ENCODE results near the gene CDKN2AIP. TPM values are rescaled to one million over a fixed set of nuclear protein-coding genes. Genes with fewer than 3 reads are reported as not detected.

The CDKN2AIP gene
- total and polyA plus RNA-seq, 4 donors, result 7.2 to 15.1 (median 11.0) TPM

DNA sequence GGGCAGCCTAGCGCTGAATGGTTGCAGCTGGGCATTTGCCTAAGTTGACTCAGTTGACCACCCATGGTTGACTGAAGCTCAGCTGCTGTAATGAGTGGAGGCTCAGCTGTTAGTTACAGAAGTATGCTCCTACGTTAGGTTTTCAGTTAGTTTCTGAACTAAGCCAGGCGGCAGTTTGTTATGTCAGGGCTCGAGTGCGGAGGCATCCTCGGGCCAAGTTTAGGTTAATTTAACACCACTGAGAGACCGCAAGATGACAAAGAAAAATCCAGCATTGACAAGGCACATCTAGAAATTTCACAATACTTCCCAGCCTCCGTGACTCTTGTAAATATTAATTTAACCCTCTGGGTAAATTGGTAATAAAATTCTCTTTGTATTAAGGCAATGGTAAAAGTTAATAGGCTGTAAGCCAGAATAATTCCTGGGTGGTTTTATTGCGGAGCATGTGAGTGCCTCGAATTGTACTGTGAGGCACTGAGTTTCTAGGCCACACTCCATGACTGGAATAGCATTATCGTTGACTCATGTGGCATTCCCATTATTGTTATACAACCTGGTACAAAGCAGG lies 33.1 kb upstream of the CDKN2AIP start:
- H3K36me3 ChIP-seq (ENCODE audit: control insufficient read depth in 4 of 4, insufficient read depth in 3 of 4, low read depth in 1 of 4, low read length in 3 of 4), result no peaks in the 10 kb centered on the region
- H3K27me3 ChIP-seq (ENCODE audit: control insufficient read depth in 4 of 4, insufficient read depth in 4 of 4, low read length in 3 of 4), result no peaks in the 10 kb centered on the region
- H3K9me3 ChIP-seq (ENCODE audit: control insufficient read depth in 4 of 4, low read length in 3 of 4), result no peaks in the 10 kb centered on the region
- no peak overlapping the region for H3K4me3 ChIP-seq (ENCODE audit: low read depth in 1 of 3, low read length in 3 of 3)
- no peak overlapping the region for H3K9ac ChIP-seq (ENCODE audit: low read depth in 1 of 2, low read length in 2 of 2)
- no peak for DNase-seq (ENCODE audit: low spot score)
- WGBS, result 67% methylated on average over 11 of the region's 11 CpGs
- peaks cover 0 to 5% (median 2%) of the 10 kb centered on the region in 4 donors for H3K4me1 ChIP-seq (ENCODE audit: control insufficient read depth in 4 of 4, insufficient read depth in 4 of 4, low read length in 3 of 4)
- no peak for TF ChIP-seq NR2F2 (IDR thresholded peaks at IDR 0.05)
- no peak for TF ChIP-seq SP1 (IDR thresholded peaks at IDR 0.05)
- no peak for TF ChIP-seq TAF1 (conservative IDR thresholded peaks at IDR 0.05)
- no peak for TF ChIP-seq HNF4A (conservative IDR thresholded peaks at IDR 0.05)
- TF ChIP-seq REST (IDR thresholded peaks at IDR 0.05), result no peak
- no peak for TF ChIP-seq RXRA (IDR thresholded peaks at IDR 0.05)
- TF ChIP-seq FOXA1 (IDR thresholded peaks at IDR 0.05), result no peak
- TF ChIP-seq CTCF (IDR thresholded peaks at IDR 0.05; ENCODE audit: low read depth, low read length, missing input control), result no peak
- TF ChIP-seq JUND (IDR thresholded peaks at IDR 0.05), result no peak
- TF ChIP-seq HNF4G (IDR thresholded peaks at IDR 0.05), result no peak
- TF ChIP-seq, protein P1, sequence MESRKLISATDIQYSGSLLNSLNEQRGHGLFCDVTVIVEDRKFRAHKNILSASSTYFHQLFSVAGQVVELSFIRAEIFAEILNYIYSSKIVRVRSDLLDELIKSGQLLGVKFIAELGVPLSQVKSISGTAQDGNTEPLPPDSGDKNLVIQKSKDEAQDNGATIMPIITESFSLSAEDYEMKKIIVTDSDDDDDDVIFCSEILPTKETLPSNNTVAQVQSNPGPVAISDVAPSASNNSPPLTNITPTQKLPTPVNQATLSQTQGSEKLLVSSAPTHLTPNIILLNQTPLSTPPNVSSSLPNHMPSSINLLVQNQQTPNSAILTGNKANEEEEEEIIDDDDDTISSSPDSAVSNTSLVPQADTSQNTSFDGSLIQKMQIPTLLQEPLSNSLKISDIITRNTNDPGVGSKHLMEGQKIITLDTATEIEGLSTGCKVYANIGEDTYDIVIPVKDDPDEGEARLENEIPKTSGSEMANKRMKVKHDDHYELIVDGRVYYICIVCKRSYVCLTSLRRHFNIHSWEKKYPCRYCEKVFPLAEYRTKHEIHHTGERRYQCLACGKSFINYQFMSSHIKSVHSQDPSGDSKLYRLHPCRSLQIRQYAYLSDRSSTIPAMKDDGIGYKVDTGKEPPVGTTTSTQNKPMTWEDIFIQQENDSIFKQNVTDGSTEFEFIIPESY (IDR thresholded peaks at IDR 0.05), result no peak
- H3K27ac ChIP-seq (ENCODE audit: low read depth in 1 of 2, low read length in 2 of 2), result no peak overlapping the region

DNA sequence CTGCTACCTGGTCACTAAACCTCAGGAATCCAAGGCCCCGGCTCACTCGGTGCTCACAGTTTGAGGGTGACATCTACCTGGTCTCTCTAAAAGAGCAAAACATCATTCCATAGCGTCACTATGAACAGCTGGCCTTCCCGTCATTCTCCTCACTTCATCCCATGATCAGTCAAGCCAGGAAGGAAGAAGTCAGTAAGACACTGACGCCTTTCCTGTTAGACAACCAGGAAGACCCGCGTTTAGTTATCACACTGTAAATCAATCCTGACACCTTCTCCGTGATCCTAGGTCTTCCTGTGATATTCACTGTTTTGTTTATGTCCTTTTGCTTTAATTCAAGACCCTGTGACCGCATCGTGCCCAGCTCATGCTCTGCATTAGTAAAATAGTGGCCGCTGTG lies 31.6 kb upstream of the CDKN2AIP start:
- H3K27me3 ChIP-seq (ENCODE audit: control insufficient read depth in 4 of 4, insufficient read depth in 4 of 4, low read length in 3 of 4), result no peaks in the 10 kb centered on the region
- H3K27ac ChIP-seq (ENCODE audit: low read depth in 1 of 2, low read length in 2 of 2), result no peak overlapping the region
- no peaks in the 10 kb centered on the region for H3K36me3 ChIP-seq (ENCODE audit: control insufficient read depth in 4 of 4, insufficient read depth in 3 of 4, low read depth in 1 of 4, low read length in 3 of 4)
- H3K4me1 ChIP-seq (ENCODE audit: control insufficient read depth in 4 of 4, insufficient read depth in 4 of 4, low read length in 3 of 4), result no peaks in the 10 kb centered on the region
- 88% methylated on average over 11 of the region's 11 CpGs for WGBS
- no peak overlapping the region for H3K4me3 ChIP-seq (ENCODE audit: low read depth in 1 of 3, low read length in 3 of 3)
- no peak overlapping the region for H3K9ac ChIP-seq (ENCODE audit: low read depth in 1 of 2, low read length in 2 of 2)
- no peak for DNase-seq (ENCODE audit: low spot score)
- no peaks in the 10 kb centered on the region for H3K9me3 ChIP-seq (ENCODE audit: control insufficient read depth in 4 of 4, low read length in 3 of 4)
- TF ChIP-seq HNF4G (IDR thresholded peaks at IDR 0.05) (no peak), RXRA (IDR thresholded peaks at IDR 0.05) (no peak), GABPA (IDR thresholded peaks at IDR 0.05 in 1 of 2, conservative IDR thresholded peaks at IDR 0.05 in 1 of 2) (no peak), YY1 (IDR thresholded peaks at IDR 0.05) (no peak), TAF1 (conservative IDR thresholded peaks at IDR 0.05) (no peak), FOXA2 (IDR thresholded peaks at IDR 0.05) (no peak), HNF4A (conservative IDR thresholded peaks at IDR 0.05) (no peak), FOXA1 (IDR thresholded peaks at IDR 0.05) (no peak), EGR1 (IDR thresholded peaks at IDR 0.05; ENCODE audit: low read depth in 2 of 2) (no peak), JUND (IDR thresholded peaks at IDR 0.05) (no peak), REST (IDR thresholded peaks at IDR 0.05) (no peak), RAD21 (IDR thresholded peaks at IDR 0.05) (no peak)
- TF ChIP-seq, protein P2, sequence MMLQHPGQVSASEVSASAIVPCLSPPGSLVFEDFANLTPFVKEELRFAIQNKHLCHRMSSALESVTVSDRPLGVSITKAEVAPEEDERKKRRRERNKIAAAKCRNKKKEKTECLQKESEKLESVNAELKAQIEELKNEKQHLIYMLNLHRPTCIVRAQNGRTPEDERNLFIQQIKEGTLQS (IDR thresholded peaks at IDR 0.05), result no peak
- TF ChIP-seq, protein P1 (IDR thresholded peaks at IDR 0.05), result no peak
